GM12801 (cell line): ENCODE measurements around the gene IBA57.

Source experiments
- TF ChIP-seq, protein P1 (sequence below): IDR thresholded peaks from one replicate; pipeline ENCODE4 v1.5.1; 2011; ENCODE audit warnings: control low read depth; ENCODE audit not compliant: insufficient read length; ENCODE audit errors: extremely low read depth

Gene IBA57

DNA sequence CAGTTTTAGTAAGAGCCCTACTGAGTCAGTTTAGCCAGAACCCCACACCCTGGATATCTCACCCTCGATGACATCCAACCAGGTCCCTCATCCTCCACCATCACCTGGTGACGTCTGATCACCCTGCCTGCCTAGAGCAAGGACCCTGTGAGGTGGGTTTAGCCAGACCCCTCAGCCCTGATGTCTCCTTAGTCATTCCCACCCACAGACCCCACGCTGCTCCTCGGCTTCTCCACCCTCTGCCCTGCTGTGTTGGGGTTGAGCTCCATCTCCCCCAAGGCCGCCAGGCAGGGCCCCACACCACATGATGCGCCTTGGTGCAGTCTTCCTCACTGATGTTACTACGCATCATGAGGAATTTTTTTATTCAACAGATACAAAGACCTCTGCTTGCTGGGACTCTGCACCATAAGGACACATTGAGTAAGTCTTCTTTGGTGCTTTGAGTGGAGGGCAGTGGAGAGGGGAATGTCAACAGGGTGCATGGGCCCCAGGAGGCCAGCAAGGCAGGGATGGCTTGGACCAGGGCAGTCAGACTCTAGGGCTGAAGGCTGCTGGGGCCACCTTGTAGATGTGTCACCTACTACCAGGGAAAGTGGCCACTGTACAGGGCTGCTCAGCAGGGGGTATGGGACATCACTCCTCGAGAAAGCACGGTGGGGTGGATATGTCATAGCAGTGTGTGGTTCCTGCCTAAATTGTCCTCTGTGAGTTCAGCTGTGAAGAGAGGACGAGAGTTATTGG is 1.7 kb upstream of the IBA57 start:
- TF ChIP-seq, protein P1, sequence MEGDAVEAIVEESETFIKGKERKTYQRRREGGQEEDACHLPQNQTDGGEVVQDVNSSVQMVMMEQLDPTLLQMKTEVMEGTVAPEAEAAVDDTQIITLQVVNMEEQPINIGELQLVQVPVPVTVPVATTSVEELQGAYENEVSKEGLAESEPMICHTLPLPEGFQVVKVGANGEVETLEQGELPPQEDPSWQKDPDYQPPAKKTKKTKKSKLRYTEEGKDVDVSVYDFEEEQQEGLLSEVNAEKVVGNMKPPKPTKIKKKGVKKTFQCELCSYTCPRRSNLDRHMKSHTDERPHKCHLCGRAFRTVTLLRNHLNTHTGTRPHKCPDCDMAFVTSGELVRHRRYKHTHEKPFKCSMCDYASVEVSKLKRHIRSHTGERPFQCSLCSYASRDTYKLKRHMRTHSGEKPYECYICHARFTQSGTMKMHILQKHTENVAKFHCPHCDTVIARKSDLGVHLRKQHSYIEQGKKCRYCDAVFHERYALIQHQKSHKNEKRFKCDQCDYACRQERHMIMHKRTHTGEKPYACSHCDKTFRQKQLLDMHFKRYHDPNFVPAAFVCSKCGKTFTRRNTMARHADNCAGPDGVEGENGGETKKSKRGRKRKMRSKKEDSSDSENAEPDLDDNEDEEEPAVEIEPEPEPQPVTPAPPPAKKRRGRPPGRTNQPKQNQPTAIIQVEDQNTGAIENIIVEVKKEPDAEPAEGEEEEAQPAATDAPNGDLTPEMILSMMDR, result no peak

DNA sequence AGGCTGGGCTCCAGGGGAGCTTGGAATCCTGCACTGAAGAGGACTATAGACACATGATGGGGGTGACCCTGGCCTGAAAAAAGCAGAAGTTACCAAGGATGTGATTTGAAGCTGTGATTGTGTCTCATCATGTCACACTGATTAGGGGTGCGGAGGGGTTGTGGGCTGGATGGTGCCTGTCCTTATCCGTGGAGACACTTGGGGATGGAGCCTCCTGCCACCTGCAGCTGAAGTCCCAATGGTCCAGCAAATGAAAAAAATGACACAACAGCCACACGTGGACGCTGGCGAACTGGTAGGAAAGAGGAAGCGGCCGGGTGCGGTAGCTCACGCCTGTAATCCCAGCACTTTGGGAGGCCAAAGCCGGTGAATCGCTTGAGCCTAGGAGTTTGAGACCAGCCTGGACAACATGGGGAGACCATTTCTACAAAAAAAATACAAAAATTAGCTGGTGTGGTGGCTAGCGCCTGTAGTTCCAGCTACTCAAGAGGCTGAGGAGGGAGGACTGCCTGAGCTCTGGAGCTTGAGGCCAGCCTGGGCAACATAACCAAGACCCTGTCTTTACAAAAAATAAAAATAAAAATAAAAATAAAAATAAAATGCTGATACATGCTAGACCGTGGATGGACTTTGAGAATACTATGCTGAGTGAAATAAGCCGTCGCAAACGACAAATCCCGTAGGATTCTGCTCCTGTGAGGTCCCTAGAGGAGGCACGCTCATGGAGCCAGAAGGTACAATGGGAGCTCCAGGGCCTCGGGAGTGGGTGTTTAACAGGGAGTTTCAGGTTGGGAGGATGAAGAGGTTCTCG is 838 bp upstream of the IBA57 start:
- TF ChIP-seq, protein P1, result no peak

DNA sequence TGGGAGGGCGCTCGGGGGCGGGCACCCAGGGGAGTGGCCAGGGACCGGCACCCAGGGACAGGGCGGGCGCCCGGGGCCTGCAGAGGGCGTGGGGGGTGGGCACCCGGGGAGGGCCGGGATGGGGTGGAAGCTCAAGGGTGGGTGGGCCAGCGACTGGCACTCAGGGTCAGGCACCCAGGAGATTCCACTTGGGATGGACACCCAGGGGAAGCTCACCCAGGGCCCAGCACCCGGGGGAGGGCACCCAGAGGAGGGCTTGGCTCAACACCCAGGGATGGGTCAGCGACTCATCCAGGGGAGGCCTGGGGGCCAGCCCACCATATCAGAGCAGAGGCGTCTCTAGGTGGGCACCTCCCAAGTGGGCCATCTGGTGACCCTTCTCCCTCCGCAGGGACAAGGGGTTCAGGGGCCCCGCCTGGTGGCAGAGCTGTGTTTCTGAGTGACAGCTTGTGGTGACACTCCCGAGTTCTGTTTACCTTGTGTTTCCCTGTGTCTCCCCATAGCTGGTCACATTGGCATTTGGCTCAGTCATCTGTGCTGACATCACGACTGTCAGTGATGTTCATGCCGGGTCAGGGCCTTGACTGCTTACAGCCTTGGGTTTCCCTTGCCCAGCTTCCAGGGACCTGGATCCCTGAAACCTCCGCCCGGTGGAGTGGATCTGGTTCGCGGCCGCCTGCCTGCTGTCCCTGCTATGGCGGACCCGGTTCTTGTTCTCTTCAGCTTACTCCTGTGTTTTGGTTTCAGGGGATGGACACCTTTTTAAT is 749 bp downstream of the IBA57 start:
- TF ChIP-seq, protein P1, result no peak

DNA sequence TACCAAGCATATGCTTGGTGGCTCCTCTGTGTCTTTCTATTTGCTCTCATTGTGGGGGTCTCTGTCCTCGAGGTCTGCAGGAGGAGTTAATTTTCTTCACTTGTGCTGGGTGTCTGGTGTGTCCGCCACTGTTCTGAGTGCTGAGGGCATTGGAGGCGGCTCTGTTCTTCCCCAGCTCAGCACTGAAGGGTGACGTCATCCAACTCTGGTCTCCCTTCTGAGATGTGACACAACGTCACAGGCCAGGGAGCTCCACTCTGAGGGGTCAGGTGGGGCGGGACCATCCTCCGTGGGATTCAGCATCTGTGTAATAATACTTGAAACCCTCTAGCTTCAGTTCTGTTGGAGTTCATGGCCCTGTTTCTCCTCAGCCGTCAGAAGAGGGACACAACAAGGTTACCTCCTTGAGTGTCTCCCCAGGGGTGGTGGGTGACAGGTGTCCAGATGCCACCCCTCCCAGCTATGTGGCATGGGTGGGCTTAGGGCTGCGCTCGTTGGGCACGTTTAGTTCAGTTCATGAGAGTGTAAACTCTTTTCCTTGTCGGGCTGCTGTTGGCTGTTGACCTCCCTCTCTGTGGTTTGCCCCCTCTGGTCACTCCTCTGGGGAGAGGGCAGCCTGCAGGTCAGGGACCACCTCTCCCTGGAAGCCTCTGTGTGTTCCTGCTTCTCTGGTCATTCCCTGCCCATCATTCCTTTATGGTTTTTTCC is 3.1 kb downstream of the IBA57 start:
- TF ChIP-seq, protein P1, result no peak

DNA sequence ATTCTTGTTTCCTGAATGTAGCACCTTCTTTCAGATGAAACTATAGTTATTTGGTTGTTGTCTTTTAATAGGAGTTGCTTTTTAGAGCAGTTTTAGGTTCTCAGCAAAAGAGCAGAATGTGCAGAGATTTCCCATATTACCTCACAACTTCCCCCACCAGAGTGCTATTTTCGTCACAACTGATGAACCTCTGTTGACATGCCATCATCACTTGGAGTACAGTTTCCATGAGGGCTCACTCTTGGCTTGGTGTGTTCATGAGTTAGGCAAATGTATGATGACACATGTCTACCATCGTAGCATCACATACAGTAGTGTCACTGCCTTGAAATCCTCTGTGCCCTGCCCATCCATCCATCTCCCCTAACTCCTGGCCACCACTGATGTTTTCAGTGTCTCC is 3.7 kb downstream of the IBA57 start:
- TF ChIP-seq, protein P1, result no peak

DNA sequence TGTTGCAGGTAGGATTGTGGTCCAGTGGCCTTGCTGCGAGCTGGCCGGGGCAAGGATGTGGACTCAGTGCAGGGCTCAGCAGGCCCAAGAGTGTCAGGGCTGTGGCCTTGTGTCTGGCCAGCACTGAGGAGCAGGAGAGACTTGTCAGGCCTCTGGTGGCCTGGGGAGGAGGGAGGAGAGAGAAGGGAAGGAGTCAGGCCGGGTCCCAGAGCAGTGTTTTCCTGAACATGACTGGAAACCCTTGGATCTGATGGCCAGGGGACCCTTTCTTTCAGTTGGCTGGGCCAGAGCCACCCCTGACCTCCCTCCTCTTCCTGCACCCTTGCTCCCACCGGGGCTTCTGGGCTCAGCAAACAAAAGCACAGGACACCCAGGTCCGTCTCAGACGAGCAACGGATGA is 5.1 kb downstream of the IBA57 start:
- TF ChIP-seq, protein P1, result no peak
